ENCODE data around the gene SLC24A1.
"Not testable (repeated sequence)": the region's sequence is repeated elsewhere in the genome, so short reads cannot be mapped to it uniquely, and the experiment has no call there.

Gene SLC24A1

GRCh38 chr15:65621638-65622037 is at the start of gene SLC24A1:
Gene SLC24A1, plus strand, starts transcription at chr15:65621938. Its CDS starts 2,143 bp downstream, at chr15:65624081.
- DNase-seq (ENCODE audit: low spot score), result no peak

- no peak for DNase-seq (ENCODE audit: low spot score)
Measured at GRCh38 chr15:65571971-65572370, 49.8 kb upstream of the SLC24A1 start.

GRCh38 chr15:65576664-65577063 is 45.1 kb upstream of the SLC24A1 start:
- no peak for DNase-seq (ENCODE audit: low spot score)

GRCh38 chr15:65577129-65577996 is 44.4 kb upstream of the SLC24A1 start:
- no peak for DNase-seq (ENCODE audit: low spot score)

- no peak for DNase-seq (ENCODE audit: low spot score)
Measured at GRCh38 chr15:65578904-65579728, 42.6 kb upstream of the SLC24A1 start.

GRCh38 chr15:65579762-65580161 is 42.0 kb upstream of the SLC24A1 start:
- no peak for DNase-seq (ENCODE audit: low spot score)

- no peak for DNase-seq (ENCODE audit: low spot score)
Measured at GRCh38 chr15:65580287-65580686, 41.5 kb upstream of the SLC24A1 start.

GRCh38 chr15:65583701-65584100 is 38.0 kb upstream of the SLC24A1 start:
- DNase-seq (ENCODE audit: low spot score), result peak; percentile 60

- DNase-seq (ENCODE audit: low spot score), result no peak
Measured at GRCh38 chr15:65584241-65584640, 37.5 kb upstream of the SLC24A1 start.

GRCh38 chr15:65587094-65587493 is 34.6 kb upstream of the SLC24A1 start:
- DNase-seq (ENCODE audit: low spot score), result no peak

GRCh38 chr15:65595960-65596359 is 25.8 kb upstream of the SLC24A1 start:
- DNase-seq (ENCODE audit: low spot score), result no peak

- DNase-seq (ENCODE audit: low spot score), result no peak
Measured at GRCh38 chr15:65598468-65598867, 23.3 kb upstream of the SLC24A1 start.

GRCh38 chr15:65599677-65600076 is 22.1 kb upstream of the SLC24A1 start:
- DNase-seq (ENCODE audit: low spot score), result no peak

GRCh38 chr15:65603134-65603533 is 18.6 kb upstream of the SLC24A1 start:
- DNase-seq (ENCODE audit: low spot score), result no peak

GRCh38 chr15:65603559-65603958 is 18.2 kb upstream of the SLC24A1 start:
- no peak for DNase-seq (ENCODE audit: low spot score)

- peak; percentile 90 for DNase-seq (ENCODE audit: low spot score)
Measured at GRCh38 chr15:65610871-65611718, 10.6 kb upstream of the SLC24A1 start, which contains the start of gene INTS14. Gene INTS14, minus strand, starts transcription at chr15:65611131. Its CDS starts 3,751 bp downstream, at chr15:65607380.

- no peak for DNase-seq (ENCODE audit: low spot score)
Measured at GRCh38 chr15:65611888-65612615, 9.7 kb upstream of the SLC24A1 start.

GRCh38 chr15:65612616-65612946 is 9.2 kb upstream of the SLC24A1 start:
- no peak for DNase-seq (ENCODE audit: low spot score)

- DNase-seq (ENCODE audit: low spot score), result no peak
Measured at GRCh38 chr15:65612949-65613744, 8.6 kb upstream of the SLC24A1 start.

GRCh38 chr15:65615887-65616286 is 5.9 kb upstream of the SLC24A1 start:
- not testable (repeated sequence) for DNase-seq (ENCODE audit: low spot score)

Measured in CD4-positive, alpha-beta T cell treated with Interleukin-6 at 100 ng/mL for 8 hours (primary cell).